ENCODE measurements around the gene CLCA4. TPM values are rescaled to one million over a fixed set of nuclear protein-coding genes. Genes with fewer than 3 reads are reported as not detected.

The CLCA4 gene
- total and polyA plus RNA-seq, 4 donors = 0.09 to 0.20 (median 0.14) TPM

DNA sequence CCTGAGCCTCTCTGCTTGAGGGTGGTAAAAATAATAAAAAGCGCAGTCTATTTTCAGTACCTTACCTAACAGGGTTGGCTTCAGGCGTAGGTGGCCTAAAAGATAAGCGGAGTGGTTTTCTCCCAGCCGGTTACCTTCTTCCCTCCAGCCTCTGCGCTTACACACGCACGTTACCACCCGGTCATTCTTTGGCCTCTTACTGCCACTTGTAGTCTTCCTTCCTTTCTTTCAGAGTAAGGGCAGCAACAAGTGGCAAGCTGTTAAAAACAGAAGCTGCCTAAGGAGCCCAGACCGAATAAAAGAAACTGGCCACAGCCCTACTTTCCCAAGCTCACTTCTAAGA, 42.8 kb upstream of the CLCA4 start:
- Histone ChIP-seq H3K9ac (ENCODE audit: insufficient read depth in 1 of 2, low read length in 2 of 2) (peak overlapping the region; percentile 42 to 76), H3K36me3 (ENCODE audit: control insufficient read depth in 4 of 4, insufficient read depth in 4 of 4, low read length in 4 of 4) (no peaks in the 10 kb centered on the region), H3K4me1 (ENCODE audit: control insufficient read depth in 5 of 5, insufficient read depth in 5 of 5, low read length in 5 of 5) (peaks cover 4 to 32% (median 9%) of the 10 kb centered on the region in 5 donors), H3K4me3 (no peak overlapping the region), H3K9me3 (ENCODE audit: control insufficient read depth in 4 of 4, insufficient read depth in 3 of 4, low read length in 3 of 4) (no peaks in the 10 kb centered on the region), H3K27me3 (ENCODE audit: control insufficient read depth in 3 of 3, insufficient read depth in 3 of 3, low read length in 2 of 3) (no peaks in the 10 kb centered on the region), H3K27ac (ENCODE audit: low read depth in 1 of 2, low read length in 1 of 2) (peak overlapping the region; percentile 65 to 86)
- ATAC-seq (ENCODE audit: insufficient read depth, low FRiP score) (peak; percentile 41), DNase-seq (peak; percentile 24 to 62 (median 43))
- 27 to 43% methylated on average over 9 of the region's 9 CpGs for WGBS, 2 donors
- TF ChIP-seq, protein P1, sequence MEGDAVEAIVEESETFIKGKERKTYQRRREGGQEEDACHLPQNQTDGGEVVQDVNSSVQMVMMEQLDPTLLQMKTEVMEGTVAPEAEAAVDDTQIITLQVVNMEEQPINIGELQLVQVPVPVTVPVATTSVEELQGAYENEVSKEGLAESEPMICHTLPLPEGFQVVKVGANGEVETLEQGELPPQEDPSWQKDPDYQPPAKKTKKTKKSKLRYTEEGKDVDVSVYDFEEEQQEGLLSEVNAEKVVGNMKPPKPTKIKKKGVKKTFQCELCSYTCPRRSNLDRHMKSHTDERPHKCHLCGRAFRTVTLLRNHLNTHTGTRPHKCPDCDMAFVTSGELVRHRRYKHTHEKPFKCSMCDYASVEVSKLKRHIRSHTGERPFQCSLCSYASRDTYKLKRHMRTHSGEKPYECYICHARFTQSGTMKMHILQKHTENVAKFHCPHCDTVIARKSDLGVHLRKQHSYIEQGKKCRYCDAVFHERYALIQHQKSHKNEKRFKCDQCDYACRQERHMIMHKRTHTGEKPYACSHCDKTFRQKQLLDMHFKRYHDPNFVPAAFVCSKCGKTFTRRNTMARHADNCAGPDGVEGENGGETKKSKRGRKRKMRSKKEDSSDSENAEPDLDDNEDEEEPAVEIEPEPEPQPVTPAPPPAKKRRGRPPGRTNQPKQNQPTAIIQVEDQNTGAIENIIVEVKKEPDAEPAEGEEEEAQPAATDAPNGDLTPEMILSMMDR (IDR thresholded peaks at IDR 0.05; ENCODE audit: control extremely low read depth, extremely low read depth) = no peak

DNA sequence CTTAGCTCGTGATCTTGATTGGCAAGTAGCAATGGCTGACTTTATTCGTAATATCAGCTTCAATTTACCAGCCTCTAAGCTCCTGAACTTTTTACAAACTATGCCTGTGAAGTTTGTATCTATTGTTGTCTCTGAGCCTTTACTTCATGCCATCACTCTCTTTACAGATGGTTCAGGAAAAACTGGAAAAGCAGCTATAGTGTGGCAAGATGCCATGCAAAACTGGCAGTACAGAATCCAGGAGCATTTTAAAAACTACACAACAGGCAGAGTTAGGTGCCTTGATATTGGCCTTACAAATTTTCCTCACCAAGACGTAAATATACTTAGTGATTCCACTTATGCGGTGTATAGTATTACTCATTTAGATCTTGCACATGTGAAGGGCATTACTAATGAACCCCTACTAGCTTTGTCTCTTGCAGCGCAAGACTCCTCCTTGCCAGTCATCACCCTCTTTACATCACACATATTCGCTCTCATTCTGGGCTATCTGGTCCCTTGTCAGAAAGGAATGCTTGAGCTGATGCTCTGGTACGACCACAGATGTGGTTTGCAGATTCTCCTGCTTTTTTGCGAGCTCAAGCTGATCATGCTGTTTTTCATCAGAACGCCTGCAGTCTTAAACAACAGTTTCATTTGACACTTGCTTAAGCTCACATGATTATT, 41.8 kb upstream of the CLCA4 start:
- H3K27me3 ChIP-seq (ENCODE audit: control insufficient read depth in 3 of 3, insufficient read depth in 3 of 3, low read length in 2 of 3) = no peaks in the 10 kb centered on the region
- H3K4me3 ChIP-seq = no peak overlapping the region
- no peak for ATAC-seq (ENCODE audit: insufficient read depth, low FRiP score)
- H3K9ac ChIP-seq (ENCODE audit: insufficient read depth in 1 of 2, low read length in 2 of 2) = no peak overlapping the region
- no peak overlapping the region for H3K27ac ChIP-seq (ENCODE audit: low read depth in 1 of 2, low read length in 1 of 2)
- H3K4me1 ChIP-seq (ENCODE audit: control insufficient read depth in 5 of 5, insufficient read depth in 5 of 5, low read length in 5 of 5) = peaks cover 4 to 32% (median 9%) of the 10 kb centered on the region in 5 donors
- H3K9me3 ChIP-seq (ENCODE audit: control insufficient read depth in 4 of 4, insufficient read depth in 3 of 4, low read length in 3 of 4) = no peaks in the 10 kb centered on the region
- 85 to 86% methylated on average over 9 of the region's 9 CpGs for WGBS, 2 donors
- peak in 1 of 3 donors; percentile 55 for DNase-seq
- H3K36me3 ChIP-seq (ENCODE audit: control insufficient read depth in 4 of 4, insufficient read depth in 4 of 4, low read length in 4 of 4) = no peaks in the 10 kb centered on the region
- TF ChIP-seq, protein P1 (IDR thresholded peaks at IDR 0.05; ENCODE audit: control extremely low read depth, extremely low read depth) = no peak

DNA sequence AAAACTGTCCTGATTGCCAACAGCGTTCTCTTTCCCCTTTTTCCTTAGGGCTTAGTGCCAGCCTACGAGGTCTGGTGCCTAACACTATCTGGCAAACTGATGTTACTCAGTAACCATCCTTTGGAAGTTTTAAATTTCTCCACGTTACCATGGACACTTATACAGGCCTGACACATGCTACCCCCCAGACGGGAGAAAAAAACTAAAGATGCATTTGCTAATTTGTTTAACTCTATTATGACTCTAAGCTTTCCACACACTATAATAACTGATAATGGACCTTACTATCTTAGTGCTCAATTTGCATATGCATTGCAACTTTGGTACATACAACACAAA, 41.3 kb upstream of the CLCA4 start:
- ATAC-seq (ENCODE audit: insufficient read depth, low FRiP score) (no peak), DNase-seq (no peak)
- H3K36me3 ChIP-seq (ENCODE audit: control insufficient read depth in 4 of 4, insufficient read depth in 4 of 4, low read length in 4 of 4) = no peaks in the 10 kb centered on the region
- no peak overlapping the region for H3K9ac ChIP-seq (ENCODE audit: insufficient read depth in 1 of 2, low read length in 2 of 2)
- no peak overlapping the region for H3K27ac ChIP-seq (ENCODE audit: low read depth in 1 of 2, low read length in 1 of 2)
- no peak overlapping the region for H3K4me3 ChIP-seq
- no peaks in the 10 kb centered on the region for H3K27me3 ChIP-seq (ENCODE audit: control insufficient read depth in 3 of 3, insufficient read depth in 3 of 3, low read length in 2 of 3)
- TF ChIP-seq, protein P1 (IDR thresholded peaks at IDR 0.05; ENCODE audit: control extremely low read depth, extremely low read depth) = no peak
- peaks cover 4 to 32% (median 9%) of the 10 kb centered on the region in 5 donors for H3K4me1 ChIP-seq (ENCODE audit: control insufficient read depth in 5 of 5, insufficient read depth in 5 of 5, low read length in 5 of 5)
- WGBS, 2 donors = 79 to 90% methylated on average over 4 of the region's 4 CpGs
- no peaks in the 10 kb centered on the region for H3K9me3 ChIP-seq (ENCODE audit: control insufficient read depth in 4 of 4, insufficient read depth in 3 of 4, low read length in 3 of 4)
